SK-N-MC (cell line): ENCODE measurements around the gene CPNE6.

Source experiments
- EZH2 ChIP-seq: fragments of 200-600 bp; sonication (generic); IDR thresholded peaks from one replicate; pipeline ENCODE4 v1.6.1; 2017; ENCODE audit warnings: antibody characterized with exemption
- POLR2AphosphoS5 ChIP-seq: IDR thresholded peaks from 2 replicates; pipeline ENCODE4 v1.6.1; 2012; ENCODE audit warnings: mild to moderate bottlenecking, low read depth, low read length, borderline replicate concordance

- TF ChIP-seq POLR2AphosphoS5, result no peak
- no peak for TF ChIP-seq EZH2
Measured at GRCh38 chr14:24102357-24103048, 31.1 kb downstream of the CPNE6 start.
